NCI-H2227 treated with DMSO at 0.1 percent for 48 hours (cell line): ENCODE data around the gene POLR2I.
"Not testable (repeated sequence)": the region's sequence is repeated elsewhere in the genome, so short reads cannot be mapped to it uniquely, and the experiment has no call there.

Source experiments
- DNase-seq: peaks from one replicate; lab custom pipeline; 2025; lab: John Stamatoyannopoulos, UW

Gene POLR2I

DNA sequence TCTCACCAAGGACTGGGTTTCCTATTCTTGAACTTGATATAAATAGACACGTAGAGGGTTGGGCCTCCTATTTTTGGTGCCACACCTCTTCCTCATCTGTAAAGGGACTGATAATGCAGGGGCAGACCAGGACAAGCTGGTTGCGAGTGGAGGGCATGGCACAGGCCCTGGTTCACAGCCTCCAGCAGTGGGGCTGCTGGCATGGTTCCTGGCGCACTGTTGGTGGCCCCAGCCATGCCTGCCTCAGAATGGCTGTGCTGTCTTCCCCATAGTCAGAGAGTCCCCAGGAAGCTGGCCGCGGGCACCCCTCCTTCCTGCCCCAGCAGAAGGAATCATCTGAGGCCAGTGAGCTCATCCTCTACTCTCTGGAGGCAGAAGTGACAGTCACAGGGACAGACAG lies 14.2 kb downstream of the POLR2I start:
- DNase-seq, result no peak

- no peak for DNase-seq
Observed at GRCh38 chr19:36099166-36099785, 15.4 kb downstream of the POLR2I start.

- no peak for DNase-seq
Observed at GRCh38 chr19:36097036-36097435, 17.6 kb downstream of the POLR2I start.

DNA sequence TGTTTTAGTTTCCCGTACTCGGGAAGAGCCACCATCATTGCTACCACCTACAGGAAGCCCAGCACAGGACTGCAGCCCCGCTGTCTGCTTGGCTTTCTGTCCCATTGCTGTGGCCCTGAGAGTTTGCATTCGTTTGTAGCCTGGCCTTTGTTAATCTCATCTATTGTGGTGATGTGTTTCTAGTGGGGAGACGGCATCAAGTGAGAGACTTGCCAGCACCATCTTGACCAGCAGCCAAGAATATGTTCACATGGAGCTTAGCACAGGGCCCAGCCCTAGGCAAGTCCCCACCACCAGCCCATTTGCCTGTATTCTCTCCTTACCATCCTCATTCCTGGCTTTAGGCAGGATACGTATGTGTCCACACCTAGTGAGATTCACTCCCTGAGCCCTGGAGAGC lies 21.0 kb downstream of the POLR2I start:
- no peak for DNase-seq

DNA sequence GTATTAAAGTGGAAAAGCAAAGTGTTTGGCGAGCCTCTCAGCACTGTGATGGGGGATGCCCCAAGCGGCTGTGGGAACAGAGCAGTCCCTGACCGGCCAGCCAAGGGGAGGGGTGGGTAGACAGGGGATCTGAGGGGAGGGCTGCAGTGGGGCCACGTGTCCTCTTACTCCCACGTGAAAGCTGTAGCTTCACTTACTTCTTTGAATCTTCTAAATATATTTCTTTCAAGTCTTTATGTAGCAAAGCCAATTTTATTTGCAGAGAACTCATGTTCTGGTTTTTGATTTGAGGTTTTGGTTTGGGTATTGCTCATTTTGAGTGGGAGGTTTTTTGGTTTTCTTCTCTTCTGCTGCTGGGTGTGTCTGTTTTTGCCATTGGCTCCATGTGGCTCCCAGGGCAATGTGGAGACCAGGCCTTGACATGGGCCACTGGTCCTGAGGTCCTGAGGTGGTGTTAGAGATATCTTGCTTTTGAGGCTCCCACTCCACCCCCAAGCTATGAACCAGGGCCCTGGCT lies 21.5 kb downstream of the POLR2I start:
- no peak for DNase-seq

GRCh38 chr19:36092566-36092965 lies 22.1 kb downstream of the POLR2I start:
- no peak for DNase-seq

DNA sequence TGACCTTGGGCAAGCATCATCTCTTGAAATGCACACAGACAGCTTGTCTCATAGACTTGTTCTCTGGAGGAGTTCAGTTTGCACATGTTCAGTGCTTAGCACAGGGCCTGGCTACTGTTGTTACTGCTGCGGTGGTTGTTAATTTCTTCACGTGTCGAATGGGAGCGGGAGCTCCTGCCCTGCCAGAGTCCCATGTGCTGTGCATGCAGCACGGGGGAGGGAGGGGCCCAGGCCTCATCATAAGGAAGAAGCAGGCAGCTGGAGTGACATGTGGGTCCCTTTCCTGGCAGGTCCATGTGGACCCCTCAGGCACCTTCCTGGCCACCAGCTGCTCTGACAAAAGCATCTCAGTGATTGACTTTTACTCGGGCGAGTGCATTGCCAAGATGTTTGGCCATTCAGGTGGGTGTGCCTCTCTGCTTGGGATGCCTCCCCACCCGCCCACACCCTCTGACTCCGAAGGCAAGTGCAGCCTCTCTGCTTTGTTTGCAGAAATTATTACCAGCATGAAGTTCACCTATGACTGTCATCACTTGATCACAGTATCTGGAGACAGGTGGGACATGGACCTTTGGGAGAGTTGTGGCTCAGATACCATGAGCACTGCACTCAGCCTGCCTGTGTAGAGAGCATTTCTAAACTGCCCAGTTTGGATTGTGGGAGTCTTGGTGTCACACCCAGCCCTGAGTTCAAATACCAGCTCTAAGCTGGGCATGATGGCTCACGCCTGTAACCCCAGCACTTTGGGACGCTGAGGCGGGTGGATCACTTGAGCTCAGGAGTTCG lies 23.6 kb downstream of the POLR2I start:
- DNase-seq, result no peak

GRCh38 chr19:36089847-36090246 lies 24.8 kb downstream of the POLR2I start:
- DNase-seq, result no peak

- no peak for DNase-seq
Observed at GRCh38 chr19:36086326-36086725, 28.3 kb downstream of the POLR2I start.

DNA sequence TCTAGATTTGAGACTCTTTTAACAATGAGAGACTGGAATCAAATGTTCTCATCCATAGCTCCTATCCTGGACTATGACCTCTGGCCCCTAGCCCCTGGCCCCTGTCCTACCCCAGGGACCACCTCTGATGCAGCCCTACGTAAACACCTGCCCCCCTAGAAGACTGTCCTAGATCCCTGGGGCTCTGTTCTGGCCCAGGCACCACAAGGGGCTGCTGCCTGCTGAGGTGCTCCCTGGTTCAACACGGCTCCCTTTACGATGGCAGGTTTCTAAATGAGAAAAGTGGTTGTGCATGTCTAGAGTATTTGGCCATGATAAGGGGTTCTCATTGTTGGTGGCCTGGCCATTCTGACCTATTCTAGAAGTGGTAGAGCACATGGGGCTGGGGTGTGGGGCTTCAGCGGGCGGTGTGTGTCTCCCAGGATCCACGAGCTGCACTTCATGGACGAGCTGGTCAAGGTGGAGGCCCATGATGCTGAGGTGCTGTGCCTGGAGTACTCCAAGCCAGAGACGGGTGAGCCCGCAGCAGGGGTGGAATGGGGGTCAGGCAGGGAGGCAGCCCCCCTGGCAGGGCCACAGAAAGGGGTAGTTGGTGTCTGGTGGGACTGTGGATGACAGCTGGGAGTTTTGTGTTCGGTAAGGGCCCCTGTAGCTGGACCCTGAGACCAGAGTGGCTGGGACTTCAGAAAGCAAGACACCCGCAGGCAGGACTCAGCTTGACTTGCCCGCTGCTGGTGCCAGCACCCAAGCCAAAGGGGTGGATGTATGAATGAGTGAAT lies 30.3 kb downstream of the POLR2I start:
- DNase-seq, result no peak

DNA sequence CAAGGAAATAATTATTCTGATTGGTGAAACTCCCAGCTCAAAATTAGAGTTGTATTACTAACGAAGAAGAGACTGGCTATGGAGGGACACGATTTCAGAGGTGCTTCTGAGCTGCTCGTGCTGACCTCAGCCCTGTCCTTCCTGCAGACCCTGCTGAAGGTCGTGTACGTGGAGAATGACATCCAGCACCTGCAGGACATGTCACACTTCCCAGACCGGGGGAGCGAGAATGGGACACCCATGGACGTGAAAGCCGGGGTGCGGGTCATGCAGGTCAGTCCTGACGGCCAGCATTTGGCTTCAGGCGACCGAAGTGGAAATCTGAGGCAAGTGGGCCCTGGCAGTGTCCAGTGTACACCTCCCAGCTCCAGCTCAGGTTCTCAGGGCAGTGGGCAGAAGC lies 31.8 kb downstream of the POLR2I start:
- no peak for DNase-seq

GRCh38 chr19:36081894-36082293 lies 32.8 kb downstream of the POLR2I start:
- DNase-seq, result no peak

- no peak for DNase-seq
Observed at GRCh38 chr19:36081385-36081784, 33.3 kb downstream of the POLR2I start.

- no peak for DNase-seq
Observed at GRCh38 chr19:36079389-36079945, 35.2 kb downstream of the POLR2I start.

DNA sequence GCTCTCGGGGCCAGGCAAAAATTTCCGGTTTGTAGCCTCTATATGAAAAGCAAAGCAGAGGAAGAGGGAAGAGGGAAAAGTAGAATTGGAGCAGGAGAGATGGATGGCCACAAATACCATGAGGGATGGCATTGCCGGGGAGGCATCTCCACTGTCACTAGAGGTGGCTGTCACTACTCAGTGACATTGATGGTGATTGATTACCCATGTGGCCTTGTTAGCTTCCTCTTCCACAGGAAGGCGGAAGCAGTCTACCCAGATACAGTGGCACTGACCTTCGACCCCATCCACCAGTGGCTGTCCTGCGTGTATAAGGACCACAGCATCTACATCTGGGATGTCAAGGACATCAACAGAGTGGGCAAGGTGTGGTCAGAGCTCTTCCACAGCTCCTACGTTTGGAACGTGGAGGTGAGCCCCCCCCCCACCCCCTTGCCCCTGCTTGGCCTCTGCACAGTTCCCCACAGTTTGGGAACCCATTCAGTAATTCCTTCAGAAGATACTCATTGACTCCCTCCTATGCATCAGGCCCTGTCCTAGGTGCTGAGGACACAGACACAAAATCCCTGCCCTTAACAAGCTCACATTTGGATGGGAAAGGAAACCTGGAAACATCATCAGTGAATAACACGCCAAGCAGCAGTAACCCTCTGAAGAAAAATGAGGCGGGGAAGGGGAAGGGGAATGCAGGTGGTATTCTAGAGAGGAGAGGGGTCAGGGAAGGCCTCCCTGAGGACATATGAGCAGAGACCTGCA lies 41.4 kb downstream of the POLR2I start:
- no peak for DNase-seq

- no peak for DNase-seq
Observed at GRCh38 chr19:36072081-36072480, 42.6 kb downstream of the POLR2I start.

- DNase-seq, result not testable (repeated sequence)
Observed at GRCh38 chr19:36068810-36069499, 45.7 kb downstream of the POLR2I start.

DNA sequence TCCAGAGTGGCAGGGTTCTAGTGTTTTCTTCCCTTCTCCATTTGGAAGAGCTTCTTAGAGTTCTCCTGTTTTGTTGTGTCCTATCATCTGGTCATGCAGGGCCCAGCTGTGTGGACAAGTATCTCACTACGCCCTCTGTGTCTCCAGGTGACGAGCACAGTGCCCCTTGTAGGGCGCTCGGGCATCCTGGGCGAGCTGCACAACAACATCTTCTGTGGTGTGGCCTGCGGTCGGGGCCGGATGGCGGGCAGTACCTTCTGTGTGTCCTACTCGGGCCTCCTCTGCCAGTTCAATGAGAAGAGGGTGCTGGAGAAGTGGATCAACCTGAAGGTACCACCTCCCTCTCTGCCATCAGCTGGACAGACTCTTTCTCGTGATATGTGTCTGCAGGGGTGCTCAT lies 47.0 kb downstream of the POLR2I start:
- DNase-seq, result no peak

GRCh38 chr19:36064826-36065225 lies 49.8 kb downstream of the POLR2I start:
- no peak for DNase-seq
